K562 (cell line): ENCODE data around the gene ZNF467. TPM values are rescaled to one million over a fixed set of nuclear protein-coding genes. Genes with fewer than 3 reads are reported as not detected.

ENCODE experiments used
- ATAC-seq: fragments of 200-7000 bp; cut with Tn5 transposase; 3 replicates; pipeline ENCODE4 v1.9.1; 2020; ENCODE audit warnings: moderate library complexity
- BruUV-seq: library from RNA; stranded (reverse); fragments of 400-500 nt; replicated peaks from 2 replicates; lab custom pipeline; 2021; lab: Mats Ljungman, UMichigan
- CTCF ChIA-PET: fragments of 300-600 bp; formaldehyde crosslinking; extraction: SDS; loops from one replicate; lab custom pipeline; 2021; ENCODE audit warnings: low intra/inter-chr PET ratio; lab: Yijun Ruan, JAX
- POLR2A ChIA-PET: fragments of 300-600, 350-650 bp; sonication (Branson Sonifier 250); formaldehyde crosslinking; extraction: SDS; loops from one replicate; lab custom pipeline; 2021; ENCODE audit warnings: antibody characterized with exemption, inconsistent platforms; lab: Yijun Ruan, JAX
- DNase-seq, 4 experiments: peaks; one replicate each; pipeline versions ENCODE4 v3.0.0 to v3.0.0-alpha.2; 2011 to 2018; ENCODE audit warnings: low spot score in 3 of 4, mixed read lengths in 3 of 4; ENCODE audit errors: extremely low read depth in 1 of 4
- FAIRE-seq: peaks from 2 replicates; lab custom pipeline; 2011; peaks lifted over from hg19 to GRCh38; lab: Jason Lieb, UNC
- H2AFZ ChIP-seq: 2 replicates; pipeline ENCODE4 v1.6.0; 2011; ENCODE audit warnings: low read depth, low read length, control low read depth, inconsistent platforms
- H3K27ac ChIP-seq: fragments of 200-600 bp; 3 replicates; pipeline ENCODE4 v1.8.0; 2011; ENCODE audit warnings: low read depth, mild to moderate bottlenecking, control low read depth, inconsistent platforms, low read length, moderate library complexity, mixed read lengths; ENCODE audit errors: extremely low read depth
- H3K27me3 ChIP-seq, 2 experiments: fragments of 300-600 bp in 1 of 2; 2 replicates in 1 of 2; 3 replicates in 1 of 2; pipeline versions ENCODE4 v1.6.0 to v1.8.0; 2011; ENCODE audit warnings: inconsistent platforms in 2 of 2, low read length in 2 of 2, mild to moderate bottlenecking in 1 of 2, mixed read lengths in 1 of 2, moderate library complexity in 1 of 2; ENCODE audit not compliant: control insufficient read depth in 2 of 2, insufficient read depth in 2 of 2
- H3K36me3 ChIP-seq: fragments of 300-600 bp; 3 replicates; pipeline ENCODE4 v1.8.0; 2011; ENCODE audit warnings: mild to moderate bottlenecking, low read length, inconsistent platforms; ENCODE audit not compliant: control insufficient read depth, insufficient read depth
- H3K4me1 ChIP-seq, 2 experiments: fragments of 200-600 bp in 1 of 2; replicated peaks in 1 of 2; 2 replicates in 1 of 2; 3 replicates in 1 of 2; pipeline versions ENCODE4 v1.5.1 to v1.8.0; 2011; ENCODE audit warnings: inconsistent platforms in 2 of 2, low read length in 2 of 2, mild to moderate bottlenecking in 1 of 2, mixed read lengths in 1 of 2, moderate library complexity in 1 of 2; ENCODE audit not compliant: control insufficient read depth in 2 of 2, insufficient read depth in 2 of 2
- H3K4me2 ChIP-seq: 2 replicates; pipeline ENCODE4 v1.6.1; 2011; ENCODE audit warnings: low read length, control low read depth, inconsistent platforms, mixed read lengths; ENCODE audit not compliant: insufficient read depth
- H3K4me3 ChIP-seq: fragments of 200-600 bp; sonication (generic), shearing (Covaris generic); 2 replicates; pipeline ENCODE4 v1.5.1; 2016; ENCODE audit warnings: control low read depth, inconsistent platforms
- H3K79me2 ChIP-seq: fragments of 200-600 bp; 3 replicates; pipeline ENCODE4 v1.8.0; 2011; ENCODE audit warnings: low read length, inconsistent platforms; ENCODE audit not compliant: control insufficient read depth, insufficient read depth
- H3K9ac ChIP-seq, 2 experiments: 2 replicates each; pipeline versions ENCODE4 v1.6.0 to v1.6.1; 2011; ENCODE audit warnings: low read depth in 2 of 2, low read length in 2 of 2, control low read depth in 1 of 2, inconsistent platforms in 1 of 2, mild to moderate bottlenecking in 1 of 2, mixed read lengths in 1 of 2; ENCODE audit not compliant: insufficient read depth in 1 of 2
- H3K9me1 ChIP-seq: one replicate; pipeline ENCODE4 v1.6.0; 2011; ENCODE audit warnings: inconsistent platforms, mild to moderate bottlenecking, low read length, moderate library complexity; ENCODE audit not compliant: control insufficient read depth, insufficient read depth
- H3K9me3 ChIP-seq: replicated peaks from 2 replicates; pipeline ENCODE4 v1.5.1; 2011; ENCODE audit warnings: low read depth, low read length, inconsistent platforms; ENCODE audit not compliant: control insufficient read depth, insufficient read depth
- H4K20me1 ChIP-seq: replicated peaks from 2 replicates; pipeline ENCODE4 v1.6.1; 2011; ENCODE audit warnings: low read length, inconsistent platforms, mixed read lengths; ENCODE audit not compliant: control insufficient read depth, insufficient read depth
- CTBP1 ChIP-seq: fragments of 450-650 bp; IDR thresholded peaks from 2 replicates; pipeline ENCODE4 v1.6.1; 2016; ENCODE audit warnings: borderline replicate concordance
- E2F1 ChIP-seq: sonication (generic); formaldehyde crosslinking; IDR thresholded peaks from 2 replicates; pipeline ENCODE4 v1.8.1; 2023; ENCODE audit warnings: mild to moderate bottlenecking, missing genetic modification reagents, moderate library complexity
- GABPB1 ChIP-seq: sonication (generic); formaldehyde crosslinking; IDR thresholded peaks from 2 replicates; pipeline ENCODE4 v1.8.0; 2022; ENCODE audit warnings: mild to moderate bottlenecking, missing genetic modification reagents
- NR2C2 ChIP-seq, 2 experiments: fragments of 200-800 bp in 1 of 2; sonication (Bioruptor generic) in 1 of 2; sonication (generic) in 1 of 2; formaldehyde crosslinking in 1 of 2; IDR thresholded peaks; 2 replicates each; pipeline versions ENCODE4 v1.6.1 to v1.8.0; 2016 to 2022; ENCODE audit warnings: mild to moderate bottlenecking in 1 of 2, missing compliant biosample characterization in 1 of 2, missing genetic modification characterization in 1 of 2, missing genetic modification reagents in 1 of 2
- PHF20 ChIP-seq: fragments of 450-650 bp; IDR thresholded peaks from 2 replicates; pipeline ENCODE4 v1.6.1; 2018; ENCODE audit not compliant: partially characterized antibody
- PHF8 ChIP-seq: fragments of 200-600 bp; sonication (generic); IDR thresholded peaks from 2 replicates; pipeline ENCODE4 v1.6.1; 2012; ENCODE audit warnings: mixed run types, mild to moderate bottlenecking, inconsistent platforms, low read length, moderate library complexity, borderline replicate concordance
- PTRF ChIP-seq: fragments of 450-650 bp; IDR thresholded peaks from 2 replicates; pipeline ENCODE4 v1.6.1; 2016; ENCODE audit warnings: mild to moderate bottlenecking, missing genetic modification characterization, missing compliant biosample characterization
- SIN3A ChIP-seq, 2 experiments: fragments of 150-350 bp in 1 of 2; IDR thresholded peaks; 2 replicates each; pipeline ENCODE4 v1.6.1; 2011 to 2016; ENCODE audit warnings: borderline replicate concordance in 2 of 2, low read depth in 2 of 2, low read length in 2 of 2, mild to moderate bottlenecking in 2 of 2, moderate library complexity in 2 of 2; ENCODE audit not compliant: control insufficient read depth in 1 of 2
- SMAD4 ChIP-seq: fragments of 250-450 bp; sonication (Bioruptor Pico); conservative IDR thresholded peaks from 2 replicates; pipeline ENCODE4 v1.8.0; 2021; ENCODE audit warnings: inconsistent platforms, mild to moderate bottlenecking, moderate library complexity
- SPI1 ChIP-seq: IDR thresholded peaks from 2 replicates; pipeline ENCODE4 v1.6.1; 2011; ENCODE audit warnings: low read depth, low read length, control low read depth, borderline replicate concordance
- SREBF1 ChIP-seq: fragments of 150-350 bp; IDR thresholded peaks from 2 replicates; pipeline ENCODE4 v1.6.1; 2014; ENCODE audit warnings: antibody characterized with exemption, low read depth, low read length, borderline replicate concordance
- STAT5B ChIP-seq: fragments of 250-450 bp; sonication (Bioruptor Pico); IDR thresholded peaks from 2 replicates; pipeline ENCODE4 v1.8.0; 2021; ENCODE audit warnings: mild to moderate bottlenecking, inconsistent platforms
- XRCC4 ChIP-seq: IDR thresholded peaks from one replicate; pipeline ENCODE4 v1.6.1; 2011; ENCODE audit not compliant: insufficient read depth, insufficient read length; ENCODE audit errors: extremely low read depth
- ZFP36 ChIP-seq: fragments of 150-350 bp; IDR thresholded peaks from 2 replicates; pipeline ENCODE4 v1.6.1; 2018; ENCODE audit warnings: low read length, low read depth; ENCODE audit not compliant: partially characterized antibody
- ZNF280A ChIP-seq: fragments of 450-650 bp; IDR thresholded peaks from 2 replicates; pipeline ENCODE4 v1.6.1; 2018; ENCODE audit warnings: mild to moderate bottlenecking, low read depth; ENCODE audit not compliant: partially characterized antibody
- ZNF395 ChIP-seq: fragments of 200-800 bp; sonication (Bioruptor generic); IDR thresholded peaks from 2 replicates; pipeline ENCODE4 v1.6.1; 2017; ENCODE audit warnings: missing genetic modification characterization, missing compliant biosample characterization
- WGBS: fragments of 100-300 bp; shearing (Covaris generic); methylation state at CpG from one replicate; pipeline ENCODE4 v1.1.6; 2016; ENCODE audit warnings: low coverage, mixed read lengths; ENCODE audit not compliant: insufficient coverage; ENCODE audit errors: missing lambda C conversion rate; 5-methylcytosine and 5-hydroxymethylcytosine counted together
- in situ Hi-C: fragments of 300-500 bp; cut with MboI; formaldehyde crosslinking; loops from 4 replicates; pipeline ENCODE4 v1.15.0; 2018; ENCODE audit warnings: inconsistent platforms, mixed read lengths
- intact Hi-C: fragments of 100-400 bp; cut with micrococcal nuclease; formaldehyde crosslinking; loops from 2 replicates; pipeline ENCODE4 v1.14.2; 2022
- polyA plus RNA-seq, 8 experiments: library from polyadenylated mRNA; depleted of rRNA in 4 of 8; stranded (reverse) in 5 of 8; unstranded in 3 of 8; fragments of >200 nt; fragmentation: Nextera tagmentation in 2 of 8; fragmentation: Illumina TruSeq in 1 of 8; extraction: Ambion mirVana in 2 of 8; extraction: Trizol in 1 of 8; gene quantifications; 2 replicates each; pipeline versions ENCODE4 v1.2.1 to v1.2.3, GENCODE V29; 2011 to 2014; ENCODE audit warnings: inconsistent platforms in 1 of 8, missing spikeins in 1 of 8
- total RNA-seq, 7 experiments: library from RNA; depleted of rRNA in 6 of 7; stranded (reverse); fragments of >200 nt in 6 of 7; fragmentation: Illumina TruSeq in 2 of 7; extraction: Trizol in 2 of 7; gene quantifications; 2 replicates each; pipeline versions ENCODE4 v1.2.1 to v1.2.3, GENCODE V29; 2011 to 2021; ENCODE audit warnings: low replicate concordance in 1 of 7

Gene ZNF467
- total and polyA plus RNA-seq, 9 of the 15 experiments (the other 6 are each of a cell fraction or from before 2014, with no cell fraction given), result 0.32 to 14.2 (median 1.7) TPM

GRCh38 chr7:149714910-149715471 lies 58.4 kb downstream of the ZNF467 start:
- FAIRE-seq (no peak), ATAC-seq (no peak), DNase-seq (no peak)
- POLR2A ChIA-PET, result interaction anchor here (0.6 to 1.8 kb wide), 3 partner anchors 11 to 19 kb away, joined by 3 to 4 read pairs (median 3); no protein-coding TSS in a partner anchor
- peaks cover 3% of the 10 kb centered on the region for H3K9me1 ChIP-seq
- TSS peak; percentile 67 for BruUV-seq
- H3K36me3 ChIP-seq, result peaks cover 8% of the 10 kb centered on the region; the same call in 2 of the 3 replicates
- peak overlapping the region; percentile 86 for H2AFZ ChIP-seq
- no peaks in the 10 kb centered on the region for H3K27me3 ChIP-seq
- H3K9ac ChIP-seq, result peak overlapping the region; percentile 76 to 94
- intact Hi-C loops, result loop anchor here (2.0 kb wide), 1 partner anchor 664 kb away; the partner anchor contains the start of gene ZNF775
- WGBS, result 1% methylated on average over 38 of the region's 48 CpGs
- peaks cover 38 to 57% of the 10 kb centered on the region in 2 experiments for H3K4me1 ChIP-seq
- peaks cover under 1% of the 10 kb centered on the region for H4K20me1 ChIP-seq
- peak overlapping the region; percentile 56 for H3K27ac ChIP-seq
- CTCF ChIA-PET, result no interaction called here
- in situ Hi-C loops, result no loop called here
- H3K4me3 ChIP-seq, result peak overlapping the region; percentile 60
- H3K4me2 ChIP-seq, result peak overlapping the region; percentile 92
- H3K9me3 ChIP-seq, result peaks cover 11% of the 10 kb centered on the region; the same call in 1 of the 2 replicates
- H3K79me2 ChIP-seq, result peaks cover 28% of the 10 kb centered on the region
- no peak for TF ChIP-seq SPI1
- TF ChIP-seq ZFP36, result peak; percentile 5
- 0 out of 2 replicates have a peak, but pooled peaks have one; percentile 35 for TF ChIP-seq CTBP1
- TF ChIP-seq SMAD4 (CRISPR knock-in tag), result peak; percentile 48; the same call in 1 of the 2 replicates
- TF ChIP-seq XRCC4, result no peak
- TF ChIP-seq PHF20, result peak; percentile 63
- TF ChIP-seq PHF8, result peak; percentile 75; the same call in 1 of the 2 replicates
- TF ChIP-seq SIN3A (IDR thresholded peaks at IDR 0.05; ENCODE audit: borderline replicate concordance in 2 of 2, control insufficient read depth in 1 of 2, low read depth in 2 of 2, low read length in 2 of 2), result peak; percentile 50 to 78; a peak in 2 of 4 replicates
- no peak for TF ChIP-seq ZNF280A
- peak; percentile 55 for TF ChIP-seq ZNF395 (CRISPR knock-in tag)
- no peak for TF ChIP-seq PTRF (tag)
- TF ChIP-seq SREBF1, result no peak
- TF ChIP-seq NR2C2 (CRISPR knock-in tag; IDR thresholded peaks at IDR 0.05), result peak; percentile 42; the same call in 1 of the 2 replicates
- no peak for TF ChIP-seq NR2C2 (tag; IDR thresholded peaks at IDR 0.05)
- no peak for TF ChIP-seq STAT5B (CRISPR knock-in tag)
- TF ChIP-seq GABPB1 (CRISPR knock-in tag), result peak; percentile 58; the same call in 1 of the 2 replicates
- TF ChIP-seq E2F1 (CRISPR knock-in tag), result peak; percentile 26; the same call in 1 of the 2 replicates
